WTC11 (cell line): Measurements from ENCODE around the gene ATL1. TPM values are rescaled to one million over a fixed set of nuclear protein-coding genes. Genes with fewer than 3 reads are reported as not detected.

ENCODE experiments used
- ATAC-seq: fragments of 200-7000 bp; cut with Tn5 transposase; 2 replicates; pipeline ENCODE4 v1.10.0; 2021; ENCODE audit warnings: mild to moderate bottlenecking, moderate library complexity
- CTCF ChIA-PET: fragments of 300-600 bp; sonication (Branson Sonifier 250); formaldehyde crosslinking; loops from one replicate; lab custom pipeline; 2021; ENCODE audit warnings: antibody characterized with exemption; lab: Charles Lee
- POLR2A ChIA-PET: fragments of 350-600 bp; sonication (Branson Sonifier 250); formaldehyde crosslinking; loops from one replicate; lab custom pipeline; 2021; ENCODE audit warnings: antibody characterized with exemption; lab: Charles Lee
- DNase-seq: peaks from one replicate; pipeline ENCODE4 v3.0.0; 2021; ENCODE audit warnings: low spot score
- H3K27ac Mint-ChIP-seq: 2 replicates; pipeline ENCODE4 v1.8.0; 2021; ENCODE audit warnings: mixed read lengths
- H3K27me3 Mint-ChIP-seq: 2 replicates; pipeline ENCODE4 v1.8.0; 2021; ENCODE audit warnings: low read depth, mild to moderate bottlenecking, moderate library complexity, mixed read lengths
- H3K36me3 Mint-ChIP-seq: 2 replicates; pipeline ENCODE4 v1.8.0; 2021; ENCODE audit warnings: mixed read lengths
- H3K4me1 Mint-ChIP-seq: 2 replicates; pipeline ENCODE4 v1.8.0; 2022; ENCODE audit warnings: mixed read lengths
- H3K4me3 Mint-ChIP-seq: 2 replicates; pipeline ENCODE4 v1.8.0; 2021; ENCODE audit warnings: mild to moderate bottlenecking, moderate library complexity, mixed read lengths
- H3K9me3 Mint-ChIP-seq: 2 replicates; pipeline ENCODE4 v1.8.0; 2021; ENCODE audit warnings: mixed read lengths
- ATF1 ChIP-seq: sonication (generic); formaldehyde crosslinking; IDR thresholded peaks from 2 replicates; pipeline ENCODE4 v1.8.1; 2023; ENCODE audit warnings: mild to moderate bottlenecking, moderate library complexity, missing genetic modification reagents
- CREB1 ChIP-seq: sonication (generic); formaldehyde crosslinking; IDR thresholded peaks from 2 replicates; pipeline ENCODE4 v1.8.0; 2023; ENCODE audit warnings: mild to moderate bottlenecking, missing genetic modification reagents
- CTCF ChIP-seq: fragments of 200-600 bp; IDR thresholded peaks from 2 replicates; pipeline ENCODE4 v1.8.0; 2022; ENCODE audit warnings: antibody characterized with exemption
- E2F1 ChIP-seq: sonication (generic); formaldehyde crosslinking; IDR thresholded peaks from 2 replicates; pipeline ENCODE4 v1.8.0; 2022; ENCODE audit warnings: mild to moderate bottlenecking, missing genetic modification reagents
- ESRRA ChIP-seq: sonication (generic); formaldehyde crosslinking; IDR thresholded peaks from 2 replicates; pipeline ENCODE4 v1.8.1; 2022; ENCODE audit warnings: mild to moderate bottlenecking, missing genetic modification reagents, borderline replicate concordance
- ETV6 ChIP-seq: sonication (generic); formaldehyde crosslinking; IDR thresholded peaks from 2 replicates; pipeline ENCODE4 v1.8.1; 2022; ENCODE audit warnings: mild to moderate bottlenecking, missing genetic modification reagents
- FOXJ3 ChIP-seq: sonication (generic); formaldehyde crosslinking; IDR thresholded peaks from 2 replicates; pipeline ENCODE4 v1.9.0; 2021; ENCODE audit warnings: missing genetic modification reagents, mild to moderate bottlenecking, borderline replicate concordance
- MXD4 ChIP-seq: fragments of 250-450 bp; sonication (Bioruptor Pico); IDR thresholded peaks from 2 replicates; pipeline ENCODE4 v1.8.0; 2021; ENCODE audit warnings: mild to moderate bottlenecking, moderate library complexity, borderline replicate concordance
- NFYB ChIP-seq: sonication (generic); formaldehyde crosslinking; conservative IDR thresholded peaks from 2 replicates; pipeline ENCODE4 v1.8.0; 2022; ENCODE audit warnings: low read depth, missing genetic modification reagents
- PRDM15 ChIP-seq: sonication (generic); formaldehyde crosslinking; IDR thresholded peaks from 2 replicates; pipeline ENCODE4 v1.8.0; 2022; ENCODE audit warnings: missing genetic modification reagents
- ZMAT4 ChIP-seq: fragments of 250-450 bp; sonication (Bioruptor Pico); IDR thresholded peaks from 2 replicates; pipeline ENCODE4 v1.9.0; 2021; ENCODE audit warnings: mild to moderate bottlenecking
- ZNF317 ChIP-seq: sonication (generic); formaldehyde crosslinking; IDR thresholded peaks from 2 replicates; pipeline ENCODE4 v1.8.1; 2023; ENCODE audit warnings: low read depth, mild to moderate bottlenecking, moderate library complexity, missing genetic modification reagents, borderline replicate concordance
- ZNF423 ChIP-seq: fragments of 250-450 bp; sonication (Bioruptor Pico); IDR thresholded peaks from 2 replicates; pipeline ENCODE4 v2.1.2; 2022; ENCODE audit warnings: mild to moderate bottlenecking, moderate library complexity
- total RNA-seq: library from RNA; stranded (reverse); gene quantifications from 3 replicates; pipeline ENCODE4 v1.2.3, GENCODE V29; 2021
- TF ChIP-seq, protein P1 (sequence below): sonication (generic); formaldehyde crosslinking; conservative IDR thresholded peaks from 2 replicates; pipeline ENCODE4 v1.8.1; 2023; ENCODE audit warnings: mild to moderate bottlenecking, low read depth, missing genetic modification reagents, moderate library complexity
- TF ChIP-seq, protein P2 (sequence below): sonication (generic); formaldehyde crosslinking; IDR thresholded peaks from 2 replicates; pipeline ENCODE4 v1.8.0; 2022; ENCODE audit warnings: mild to moderate bottlenecking, missing genetic modification reagents

The ATL1 gene
- total RNA-seq, 1 experiment from 2014 or later: 3.7 TPM

- H3K4me3 Mint-ChIP-seq: no peak overlapping the region
- TF ChIP-seq ZNF317 (no peak), ZMAT4 (CRISPR knock-in tag) (no peak), NFYB (CRISPR knock-in tag) (no peak), ZNF423 (no peak), ATF1 (CRISPR knock-in tag) (no peak), MXD4 (CRISPR knock-in tag) (no peak), FOXJ3 (no peak), CTCF (no peak), PRDM15 (no peak), CREB1 (CRISPR knock-in tag) (no peak), E2F1 (CRISPR knock-in tag) (no peak), ETV6 (CRISPR knock-in tag) (no peak), ESRRA (CRISPR knock-in tag) (no peak)
- TF ChIP-seq, protein P1, sequence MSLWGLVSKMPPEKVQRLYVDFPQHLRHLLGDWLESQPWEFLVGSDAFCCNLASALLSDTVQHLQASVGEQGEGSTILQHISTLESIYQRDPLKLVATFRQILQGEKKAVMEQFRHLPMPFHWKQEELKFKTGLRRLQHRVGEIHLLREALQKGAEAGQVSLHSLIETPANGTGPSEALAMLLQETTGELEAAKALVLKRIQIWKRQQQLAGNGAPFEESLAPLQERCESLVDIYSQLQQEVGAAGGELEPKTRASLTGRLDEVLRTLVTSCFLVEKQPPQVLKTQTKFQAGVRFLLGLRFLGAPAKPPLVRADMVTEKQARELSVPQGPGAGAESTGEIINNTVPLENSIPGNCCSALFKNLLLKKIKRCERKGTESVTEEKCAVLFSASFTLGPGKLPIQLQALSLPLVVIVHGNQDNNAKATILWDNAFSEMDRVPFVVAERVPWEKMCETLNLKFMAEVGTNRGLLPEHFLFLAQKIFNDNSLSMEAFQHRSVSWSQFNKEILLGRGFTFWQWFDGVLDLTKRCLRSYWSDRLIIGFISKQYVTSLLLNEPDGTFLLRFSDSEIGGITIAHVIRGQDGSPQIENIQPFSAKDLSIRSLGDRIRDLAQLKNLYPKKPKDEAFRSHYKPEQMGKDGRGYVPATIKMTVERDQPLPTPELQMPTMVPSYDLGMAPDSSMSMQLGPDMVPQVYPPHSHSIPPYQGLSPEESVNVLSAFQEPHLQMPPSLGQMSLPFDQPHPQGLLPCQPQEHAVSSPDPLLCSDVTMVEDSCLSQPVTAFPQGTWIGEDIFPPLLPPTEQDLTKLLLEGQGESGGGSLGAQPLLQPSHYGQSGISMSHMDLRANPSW (CRISPR knock-in tag): no peak
- TF ChIP-seq, protein P2, sequence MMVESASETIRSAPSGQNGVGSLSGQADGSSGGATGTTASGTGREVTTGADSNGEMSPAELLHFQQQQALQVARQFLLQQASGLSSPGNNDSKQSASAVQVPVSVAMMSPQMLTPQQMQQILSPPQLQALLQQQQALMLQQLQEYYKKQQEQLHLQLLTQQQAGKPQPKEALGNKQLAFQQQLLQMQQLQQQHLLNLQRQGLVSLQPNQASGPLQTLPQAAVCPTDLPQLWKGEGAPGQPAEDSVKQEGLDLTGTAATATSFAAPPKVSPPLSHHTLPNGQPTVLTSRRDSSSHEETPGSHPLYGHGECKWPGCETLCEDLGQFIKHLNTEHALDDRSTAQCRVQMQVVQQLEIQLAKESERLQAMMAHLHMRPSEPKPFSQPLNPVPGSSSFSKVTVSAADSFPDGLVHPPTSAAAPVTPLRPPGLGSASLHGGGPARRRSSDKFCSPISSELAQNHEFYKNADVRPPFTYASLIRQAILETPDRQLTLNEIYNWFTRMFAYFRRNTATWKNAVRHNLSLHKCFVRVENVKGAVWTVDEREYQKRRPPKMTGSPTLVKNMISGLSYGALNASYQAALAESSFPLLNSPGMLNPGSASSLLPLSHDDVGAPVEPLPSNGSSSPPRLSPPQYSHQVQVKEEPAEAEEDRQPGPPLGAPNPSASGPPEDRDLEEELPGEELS (CRISPR knock-in tag): no peak
- POLR2A ChIA-PET: interaction anchor here (0.5 kb wide), 1 partner anchor 391 kb away, joined by 3 read pairs; no protein-coding TSS in a partner anchor
- ATAC-seq (no peak), DNase-seq (no peak)
- H3K27ac Mint-ChIP-seq: peak overlapping the region; percentile 17; the same call in 1 of the 2 replicates
- no peaks in the 10 kb centered on the region for H3K27me3 Mint-ChIP-seq
- CTCF ChIA-PET: interaction anchor here (0.6 to 1.0 kb wide), 2 partner anchors 8 to 350 kb away, joined by 3 read pairs; no protein-coding TSS in a partner anchor
- H3K9me3 Mint-ChIP-seq: no peaks in the 10 kb centered on the region
- peaks cover 28% of the 10 kb centered on the region for H3K4me1 Mint-ChIP-seq
- H3K36me3 Mint-ChIP-seq: no peaks in the 10 kb centered on the region
Measured at GRCh38 chr14:50524060-50524459, 35.9 kb upstream of the ATL1 start.
